Measurements from ENCODE around the gene RPH3AL.

The RPH3AL gene

DNA sequence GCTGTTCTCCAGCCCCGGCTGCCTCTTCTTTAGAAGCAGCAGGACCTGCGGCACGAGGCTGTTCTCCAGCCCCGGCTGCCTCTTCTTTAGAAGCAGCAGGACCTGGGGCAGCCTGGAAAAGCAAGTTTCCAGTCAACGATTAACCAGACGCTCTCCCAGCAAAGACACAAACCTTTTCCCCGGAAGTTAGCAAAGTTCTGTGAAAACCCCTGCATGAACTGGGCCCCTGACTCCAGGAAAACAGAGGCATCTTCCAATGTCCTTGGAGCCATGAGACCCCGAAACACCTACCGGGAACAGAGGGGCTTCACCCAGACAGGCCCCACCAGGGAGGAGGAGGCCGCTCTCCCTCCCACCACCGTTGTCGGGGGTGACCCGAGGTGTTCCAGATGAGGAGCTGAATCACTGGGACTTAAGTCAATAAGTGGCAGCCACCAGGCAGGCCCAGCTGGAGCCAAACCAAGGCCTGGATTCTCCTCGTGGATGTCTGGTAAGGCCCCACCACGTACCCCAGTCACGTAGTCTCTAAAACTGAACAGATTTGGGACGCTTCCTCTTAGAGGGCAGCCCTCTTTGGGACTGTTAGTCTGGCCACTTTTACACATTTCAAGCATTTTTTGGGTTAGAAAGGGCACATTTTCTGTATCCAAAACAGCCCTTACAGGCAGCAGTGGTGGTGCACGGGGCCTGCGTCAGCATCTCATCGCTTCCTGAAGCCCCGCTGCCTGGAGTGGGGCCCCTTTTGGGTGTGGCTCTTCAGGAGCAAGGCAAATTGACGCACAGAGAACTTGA, at the start of gene RPH3AL:
Gene RPH3AL (minus strand): TSS at position 387 of the 792 bp plus-strand sequence. CDS start 25,264 bp downstream, outside the sequence.
- no peak for DNase-seq (ENCODE audit: low spot score)

- DNase-seq (ENCODE audit: low spot score), result no peak
Measured at GRCh38 chr17:400257-400656, 47.6 kb upstream of the RPH3AL start.

- no peak for DNase-seq (ENCODE audit: low spot score)
Measured at GRCh38 chr17:396788-397187, 44.2 kb upstream of the RPH3AL start.

DNA sequence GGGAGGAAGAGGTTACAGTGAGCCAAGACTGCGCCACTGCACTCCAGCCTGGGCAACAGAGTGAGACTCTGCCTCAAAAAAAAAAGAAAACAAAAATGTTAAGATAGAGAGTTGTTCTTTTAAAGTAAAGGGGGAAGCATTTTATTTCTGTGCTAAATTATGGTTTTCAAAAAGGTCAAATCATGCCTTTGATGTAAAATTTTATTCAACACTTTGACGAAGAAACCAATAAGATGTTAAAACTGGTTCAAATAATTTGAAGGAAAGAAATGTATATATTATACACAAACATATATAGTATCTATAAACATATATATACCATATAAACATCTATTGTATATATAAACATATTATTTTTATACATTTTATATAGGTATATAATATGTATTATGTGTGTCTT, 43.4 kb upstream of the RPH3AL start:
- DNase-seq (ENCODE audit: low spot score), result no peak

GRCh38 chr17:395179-395578, 42.6 kb upstream of the RPH3AL start:
- DNase-seq (ENCODE audit: low spot score), result no peak

DNA sequence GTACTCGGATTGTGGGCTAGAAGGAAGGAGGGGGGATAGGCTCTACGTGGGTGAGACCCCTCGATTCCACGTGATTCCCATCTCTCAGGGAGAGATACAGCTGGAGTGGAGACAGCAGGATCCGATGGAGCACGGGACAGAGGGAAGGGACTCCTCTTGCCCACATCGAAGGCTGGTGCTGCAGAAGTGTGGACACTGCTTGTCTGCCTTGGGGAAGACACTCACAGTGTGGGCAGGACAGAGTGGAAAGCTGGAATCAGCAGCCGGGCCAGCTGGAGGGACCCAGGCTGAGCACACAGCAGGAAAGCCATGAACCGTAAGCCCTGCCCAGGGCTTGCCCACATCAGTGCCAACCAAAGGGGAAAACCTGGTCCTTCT, 42.1 kb upstream of the RPH3AL start:
- no peak for DNase-seq (ENCODE audit: low spot score)

DNA sequence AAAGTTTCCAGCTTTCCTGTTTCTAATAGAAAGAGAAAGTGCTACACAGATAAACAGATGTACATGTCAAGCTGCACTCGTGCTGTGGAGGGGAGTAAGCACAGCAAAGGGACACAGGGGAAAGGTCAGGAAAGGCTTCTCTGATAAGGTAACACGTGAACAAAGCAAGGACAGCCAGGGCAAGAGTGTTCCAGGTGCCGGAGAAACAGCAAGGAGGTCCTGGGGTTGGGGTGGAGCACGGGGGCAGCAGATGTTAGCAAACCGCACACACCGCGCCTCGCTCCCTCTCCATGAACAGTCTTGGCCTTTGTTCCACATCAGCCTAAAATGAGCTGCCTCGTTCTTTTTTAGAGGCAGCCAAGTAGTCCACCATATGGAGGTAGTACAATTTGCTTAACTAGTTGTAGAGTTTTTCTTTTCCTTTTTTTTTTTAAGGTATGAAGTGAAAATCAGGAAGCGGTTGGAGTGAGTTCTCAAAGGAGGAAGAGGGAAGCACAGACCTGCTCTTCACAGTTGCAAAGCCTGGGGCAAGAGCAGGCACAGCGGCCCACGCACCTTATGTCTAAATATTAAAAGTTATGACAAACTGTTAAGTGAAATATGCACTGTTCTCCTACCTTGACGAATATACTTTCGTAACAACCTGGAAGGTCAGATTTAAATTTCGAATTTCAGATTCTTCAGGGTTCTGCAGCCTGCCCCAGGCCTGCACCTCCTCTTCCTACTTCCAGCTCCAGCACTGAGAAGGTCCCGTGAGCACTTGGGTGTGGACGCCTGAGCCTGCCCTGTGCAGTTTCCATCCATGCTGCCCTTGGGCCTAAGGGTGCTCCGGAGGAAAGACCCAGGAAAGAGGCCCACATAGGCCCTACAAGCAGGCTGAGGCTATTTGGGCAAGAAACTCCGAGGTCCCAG, 41.5 kb upstream of the RPH3AL start:
- DNase-seq (ENCODE audit: low spot score), result no peak

DNA sequence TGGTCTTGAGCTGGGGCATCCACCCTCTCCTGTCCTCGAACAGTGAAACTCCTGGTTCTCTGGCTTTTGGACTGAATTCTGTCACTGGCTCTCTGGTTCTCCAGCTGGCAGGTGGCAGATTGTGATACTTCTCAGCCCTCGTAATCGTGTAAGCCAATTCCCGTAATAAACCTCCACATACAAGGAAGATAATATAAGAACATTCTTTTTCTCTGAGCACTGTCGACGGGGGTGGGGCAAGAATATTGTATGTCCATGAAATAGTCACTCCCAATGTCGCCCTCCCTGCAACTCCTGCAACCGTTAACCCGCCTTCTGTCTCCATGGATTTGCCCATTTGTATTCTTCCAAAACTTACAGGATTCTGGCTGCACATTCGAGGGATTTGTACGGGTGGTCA, 39.2 kb upstream of the RPH3AL start:
- no peak for DNase-seq (ENCODE audit: low spot score)

GRCh38 chr17:390025-390424, 37.4 kb upstream of the RPH3AL start:
- DNase-seq (ENCODE audit: low spot score), result no peak

GRCh38 chr17:388087-388486, 35.5 kb upstream of the RPH3AL start:
- no peak for DNase-seq (ENCODE audit: low spot score)

DNA sequence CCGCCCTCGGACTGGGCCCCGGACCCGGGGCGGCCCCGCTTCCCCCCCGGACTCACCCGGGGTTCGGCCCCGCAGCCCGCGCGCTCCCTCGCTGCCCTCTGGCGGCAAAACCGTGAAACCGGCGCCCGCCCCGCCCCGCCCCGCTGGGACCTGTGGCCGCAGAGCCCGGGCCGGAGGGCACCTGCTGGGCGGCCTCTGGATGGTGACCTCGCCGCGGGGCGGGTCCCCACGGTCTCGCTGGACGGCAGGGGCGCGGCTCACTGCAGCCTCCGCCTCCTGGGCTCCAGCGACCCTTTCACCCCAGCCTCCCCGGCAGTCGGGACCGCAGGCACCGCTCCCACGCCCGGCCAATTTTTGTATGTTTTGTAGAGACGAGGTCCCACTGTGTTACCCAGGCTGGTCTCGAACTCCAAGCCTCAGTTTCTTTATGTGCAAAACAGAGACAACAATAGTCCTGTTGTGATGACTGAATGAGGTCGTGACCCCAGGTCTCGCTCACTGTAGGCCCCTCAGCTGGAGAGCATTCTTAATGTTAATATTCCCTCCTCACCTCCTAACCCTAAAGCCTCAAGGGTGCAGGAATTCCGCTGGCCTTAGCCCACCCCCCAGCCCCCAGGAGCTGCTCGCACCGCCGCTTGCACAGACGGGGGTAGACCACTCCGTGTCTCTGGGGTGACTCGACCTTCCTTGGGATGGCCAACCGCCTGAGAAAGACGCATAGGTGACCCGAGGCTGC, 33.7 kb upstream of the RPH3AL start:
- DNase-seq (ENCODE audit: low spot score), result peak; percentile 57

DNA sequence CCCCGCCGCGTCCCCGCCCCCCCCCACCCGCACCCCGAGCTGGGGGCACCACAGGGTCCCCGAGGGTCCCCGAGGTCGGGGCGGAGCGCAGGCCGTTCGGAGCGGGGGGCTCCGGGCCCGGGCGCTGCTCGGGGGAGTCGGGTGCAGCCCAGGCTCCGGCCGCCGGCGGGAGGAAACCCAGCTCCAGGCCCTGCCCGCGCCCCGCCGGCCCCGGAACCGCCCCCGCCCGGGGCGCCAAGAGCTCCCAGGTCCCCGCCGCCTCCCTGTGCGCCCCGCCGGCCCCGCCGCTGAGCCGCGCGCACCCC, 33.2 kb upstream of the RPH3AL start:
- no peak for DNase-seq (ENCODE audit: low spot score)

GRCh38 chr17:385178-385835, 32.7 kb upstream of the RPH3AL start:
- DNase-seq (ENCODE audit: low spot score), result no peak

GRCh38 chr17:384622-385177, 32.1 kb upstream of the RPH3AL start:
- no peak for DNase-seq (ENCODE audit: low spot score)

GRCh38 chr17:383771-384621, 31.4 kb upstream of the RPH3AL start:
- DNase-seq (ENCODE audit: low spot score), result no peak

DNA sequence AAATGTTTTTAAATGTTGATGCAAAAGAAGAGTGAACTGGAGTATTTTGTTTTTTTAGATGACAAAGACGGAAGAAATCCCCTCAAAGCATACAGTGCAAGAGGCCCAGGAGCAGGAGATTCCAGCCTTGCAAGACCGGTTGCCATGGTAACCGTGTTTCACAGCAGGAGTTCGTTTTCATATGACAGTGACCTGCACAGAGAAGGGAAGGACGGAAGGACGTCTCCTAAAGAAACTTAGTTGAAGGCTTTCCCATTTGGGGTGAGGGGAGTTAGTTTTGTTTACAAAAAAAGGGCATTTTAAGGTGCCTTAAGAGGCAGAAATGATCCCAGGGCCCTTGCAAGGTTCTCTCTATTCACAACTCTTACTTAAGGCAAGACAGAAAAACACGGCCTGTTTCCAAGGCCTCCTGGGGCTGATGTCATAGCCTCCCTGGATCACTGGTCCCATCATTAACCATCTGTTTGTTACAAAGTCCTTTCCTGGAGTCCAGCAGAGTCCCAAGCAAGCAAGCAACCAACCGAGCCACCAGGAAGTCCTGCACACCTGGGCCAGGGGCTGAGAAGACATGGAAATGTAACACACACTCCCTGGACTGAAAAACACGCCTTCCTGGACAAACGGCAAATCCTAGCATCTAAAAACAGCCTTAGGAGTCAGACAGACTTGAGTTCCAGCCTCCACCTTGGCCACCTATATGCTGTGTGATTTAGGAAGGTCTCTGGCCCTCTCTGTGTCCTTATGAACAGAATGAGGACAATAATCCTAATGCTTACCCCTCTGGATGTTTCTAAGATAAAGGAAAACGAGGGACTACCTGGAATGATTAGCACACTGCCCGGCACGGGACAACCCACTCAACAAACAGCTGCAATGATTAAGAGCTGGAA, 30.3 kb upstream of the RPH3AL start:
- no peak for DNase-seq (ENCODE audit: low spot score)

DNA sequence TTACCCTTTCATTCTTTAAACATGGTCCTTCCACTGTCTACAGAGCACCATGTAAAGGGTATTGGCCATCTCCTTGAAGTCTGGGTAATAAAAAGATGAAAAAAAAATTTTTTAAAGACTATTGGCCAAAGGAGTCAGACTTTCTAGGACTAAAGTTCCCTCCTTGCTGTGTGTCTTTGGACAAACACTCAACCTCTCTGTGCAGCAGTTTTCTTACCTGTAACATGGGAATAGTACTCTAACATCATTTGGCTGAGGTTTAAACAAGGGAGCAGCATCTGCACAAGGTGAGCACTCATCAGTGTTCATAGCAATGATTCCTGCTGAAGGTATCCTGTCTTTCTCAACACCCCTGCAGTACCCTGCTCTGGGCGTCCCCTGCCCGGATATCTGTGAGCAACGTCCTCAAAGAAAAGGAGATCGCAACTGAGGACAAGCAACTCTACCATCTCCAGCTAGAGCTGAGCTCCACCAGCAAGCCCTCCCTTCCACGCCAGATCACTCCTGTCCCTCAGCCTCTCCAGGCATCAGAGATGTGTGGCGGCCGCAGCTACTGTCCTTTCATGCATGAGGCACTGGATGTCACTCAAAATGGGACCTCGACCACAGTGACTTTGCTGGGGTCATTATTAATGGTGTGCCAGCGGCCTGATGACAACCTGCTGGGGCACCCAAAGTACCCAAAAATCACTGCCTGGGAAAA, 29.5 kb upstream of the RPH3AL start:
- DNase-seq (ENCODE audit: low spot score), result no peak

- no peak for DNase-seq (ENCODE audit: low spot score)
Measured at GRCh38 chr17:381516-381915, 28.9 kb upstream of the RPH3AL start.
